ENCODE measurements around the gene NDP.
"Not testable (repeated sequence)": the region's sequence is repeated elsewhere in the genome, so short reads cannot be mapped to it uniquely, and the experiment has no call there.

The NDP gene

GRCh38 chrX:43969504-43970501 lies 3.4 kb downstream of the NDP start:
- FAIRE-seq, result no peak

DNA sequence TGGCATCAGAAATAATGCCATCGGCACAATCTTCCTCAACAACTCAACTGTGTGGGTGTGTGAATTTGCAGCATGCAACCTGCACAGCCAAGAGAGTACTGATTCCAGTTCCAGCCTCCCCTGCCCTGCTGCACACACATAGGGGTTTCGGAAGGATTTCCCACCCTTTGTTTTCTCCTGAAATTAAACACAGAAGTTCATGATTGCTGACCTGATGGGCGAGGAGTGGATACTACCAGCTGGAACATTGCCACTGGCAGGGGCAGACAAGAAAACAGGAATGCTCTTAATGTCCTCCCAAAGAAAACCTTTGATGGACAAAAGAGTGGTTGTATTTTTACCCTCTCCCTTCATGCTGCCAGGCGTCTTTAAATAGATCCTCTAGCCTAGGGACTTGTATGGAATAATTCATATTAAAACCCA lies 4.8 kb downstream of the NDP start:
- FAIRE-seq, result no peak

DNA sequence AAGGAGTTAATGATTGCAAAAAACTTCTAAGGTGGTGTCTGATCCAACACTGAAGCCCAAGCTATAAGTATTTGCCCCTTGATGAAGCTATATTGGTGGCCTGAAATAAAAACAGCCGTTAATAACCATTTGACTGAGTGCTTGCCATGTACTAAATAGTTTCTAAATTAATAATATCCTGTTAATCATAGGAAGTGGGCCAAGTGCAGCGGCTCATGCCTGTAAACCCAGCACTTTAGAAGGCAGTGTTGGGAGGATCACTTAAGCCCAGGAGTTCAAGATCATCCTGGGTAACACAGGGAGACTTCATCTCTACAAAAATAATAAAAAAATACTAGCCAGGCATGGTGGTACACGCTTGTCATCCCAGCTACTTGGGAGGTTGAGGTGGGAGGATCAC lies 8.3 kb downstream of the NDP start:
- no peak for FAIRE-seq

DNA sequence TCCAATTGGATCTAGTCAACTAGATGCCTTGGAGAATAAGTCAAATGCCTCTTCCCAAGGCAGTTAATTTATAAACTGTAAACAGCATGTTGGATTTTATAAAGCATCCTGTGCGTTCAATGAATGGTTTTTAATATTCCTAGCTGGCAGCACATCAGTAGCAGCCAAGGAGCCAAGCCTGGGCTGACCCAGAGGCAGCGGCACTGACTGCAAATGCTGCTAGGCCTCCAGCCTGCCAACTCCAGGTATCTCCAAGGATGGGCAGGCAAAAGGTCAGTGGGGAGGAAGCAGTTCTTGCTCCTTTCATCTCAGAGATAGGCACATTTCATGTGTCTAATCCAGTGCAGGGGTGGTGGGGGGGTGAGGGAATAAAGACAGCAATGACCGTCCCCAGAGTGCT lies 9.5 kb downstream of the NDP start:
- FAIRE-seq, result no peak

DNA sequence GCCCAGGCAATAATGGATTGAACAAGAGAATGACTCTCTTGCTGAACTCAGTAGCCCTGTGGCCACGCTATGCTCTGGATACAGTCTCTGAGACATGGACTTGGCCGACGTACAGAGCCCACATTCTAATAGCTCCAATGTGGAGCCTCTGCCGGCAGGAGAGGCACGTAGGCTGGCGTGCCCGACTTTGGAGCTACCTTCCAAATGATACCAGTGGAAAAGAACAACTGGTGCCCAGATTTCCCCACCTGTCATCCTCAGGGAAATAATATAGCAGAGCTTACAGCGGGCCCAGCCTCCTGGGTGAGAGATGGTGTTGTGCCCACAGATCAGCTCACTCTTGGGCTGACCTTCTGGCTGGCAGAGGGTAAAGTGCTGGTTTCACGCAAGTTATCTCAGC lies 10.6 kb downstream of the NDP start:
- FAIRE-seq, result no peak

- FAIRE-seq, result no peak
These were observed 11.5 kb downstream of the NDP start for GRCh38 chrX:43961699-43962098.

GRCh38 chrX:43958529-43958928 lies 14.7 kb downstream of the NDP start:
- FAIRE-seq, result peak; percentile 70

DNA sequence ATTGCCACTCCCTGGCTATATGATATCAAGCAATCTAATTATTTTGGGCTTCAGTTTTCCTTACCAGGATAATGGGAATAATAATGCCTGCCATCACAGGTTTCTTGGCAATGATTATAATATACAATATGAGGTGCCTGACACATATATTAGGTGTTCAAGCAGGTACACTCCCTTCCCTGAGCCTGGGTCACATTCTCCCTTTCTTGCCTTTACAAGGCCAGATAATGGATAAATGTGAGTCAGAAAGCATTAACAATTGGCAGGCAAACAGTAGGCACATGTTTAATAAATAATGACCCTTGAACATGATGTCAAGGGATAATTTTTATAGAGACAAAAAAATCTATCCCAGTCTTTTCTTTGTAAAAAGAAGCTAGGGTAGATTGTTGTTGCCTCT lies 17.2 kb downstream of the NDP start:
- FAIRE-seq, result no peak

DNA sequence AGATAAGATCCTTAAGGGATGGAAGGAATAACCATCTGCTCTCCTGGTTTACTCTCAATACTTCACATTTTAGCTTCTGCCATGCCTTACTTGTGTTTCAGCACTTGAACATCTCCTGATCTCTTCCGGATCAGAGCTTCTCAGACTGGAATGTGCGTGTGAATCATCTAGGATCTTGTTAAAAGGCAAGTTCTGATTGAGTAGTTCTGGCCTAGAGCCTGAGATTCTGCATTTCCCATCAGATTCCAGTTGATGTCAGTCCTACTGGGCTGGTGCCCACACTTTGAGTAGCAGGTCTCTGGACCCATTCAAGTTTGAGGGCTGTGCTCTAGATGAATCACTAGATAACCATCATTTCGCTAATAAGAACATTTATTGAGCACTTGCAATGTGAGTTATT lies 20.0 kb downstream of the NDP start:
- FAIRE-seq, result no peak

GRCh38 chrX:43949669-43950068 lies 23.5 kb downstream of the NDP start:
- FAIRE-seq, result no peak

DNA sequence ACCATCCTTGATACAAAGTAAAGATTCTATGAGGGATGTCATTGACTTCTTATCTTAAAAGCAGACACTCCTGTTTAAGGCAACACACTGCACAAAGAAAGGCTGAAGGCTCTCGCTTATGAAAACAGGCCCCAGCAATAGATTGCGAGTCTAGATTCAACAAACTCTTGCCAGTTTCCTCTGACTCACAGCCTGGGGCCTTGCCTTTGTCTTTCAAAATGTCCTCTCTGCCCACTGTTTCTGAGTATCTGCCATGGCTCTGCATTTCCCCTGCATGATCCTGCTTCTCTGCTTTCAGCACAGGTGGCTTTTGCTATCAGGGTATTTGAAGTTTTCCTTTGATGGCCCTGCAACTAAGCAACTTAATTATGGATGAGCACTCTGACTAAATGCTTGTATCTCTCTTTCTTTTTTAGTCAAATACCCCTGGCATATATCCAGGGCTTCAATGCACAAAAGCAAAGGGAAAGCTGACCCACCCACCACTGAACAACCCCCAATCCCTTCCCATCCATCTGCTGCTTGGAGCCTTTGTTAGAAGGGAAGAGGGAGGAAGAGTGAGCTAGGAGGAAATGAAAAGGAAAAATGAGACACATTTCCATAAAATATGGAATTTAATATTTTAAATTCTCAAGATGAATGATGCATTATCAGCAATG lies 32.2 kb downstream of the NDP start:
- no peak for FAIRE-seq

GRCh38 chrX:43939187-43939926 lies 33.8 kb downstream of the NDP start:
- no peak for FAIRE-seq

- not testable (repeated sequence) for FAIRE-seq
These were observed 51.2 kb downstream of the NDP start for GRCh38 chrX:43922032-43922431.

DNA sequence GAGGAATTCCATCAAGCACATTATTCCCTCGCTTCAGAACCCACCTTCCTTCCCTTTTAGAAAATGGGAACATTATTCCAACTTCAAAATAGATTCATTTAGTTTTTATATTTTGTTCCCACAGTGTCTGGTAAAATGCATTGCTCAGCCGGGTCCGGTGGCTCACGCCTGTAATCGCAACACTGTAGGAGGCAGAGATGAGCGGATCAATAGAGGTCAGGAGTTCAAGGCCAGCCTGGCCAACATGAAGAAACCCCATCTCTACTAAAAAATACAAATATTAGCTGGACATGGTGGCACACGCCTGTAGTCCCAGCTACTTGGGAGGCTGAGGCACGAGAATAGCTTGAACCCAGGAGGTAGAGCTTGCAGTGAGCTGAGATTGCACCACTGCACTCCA lies 62.4 kb downstream of the NDP start:
- FAIRE-seq, result not testable (repeated sequence)

DNA sequence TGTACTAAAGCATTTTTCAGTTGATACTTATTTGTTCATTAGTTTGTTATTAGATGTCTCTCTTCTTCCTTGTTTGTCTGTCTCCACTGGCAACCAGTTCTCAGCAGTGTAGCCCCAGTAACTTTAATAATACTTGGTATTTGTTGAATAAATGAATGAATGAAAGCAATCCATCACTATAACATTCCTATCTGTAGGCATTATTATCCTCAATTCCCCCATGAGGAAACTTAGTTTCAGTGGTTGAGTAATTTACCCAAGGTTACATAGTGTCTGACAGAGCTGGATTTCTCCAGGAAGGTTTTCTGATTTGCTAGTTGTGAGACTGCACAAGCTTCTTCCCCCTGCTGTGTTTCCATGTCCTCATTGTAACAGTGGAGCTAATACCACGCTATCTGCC lies 63.2 kb downstream of the NDP start:
- FAIRE-seq, result no peak

GRCh38 chrX:43909141-43909540 lies 64.0 kb downstream of the NDP start:
- FAIRE-seq, result no peak

GRCh38 chrX:43899878-43900815 lies 73.0 kb downstream of the NDP start:
- no peak for FAIRE-seq

Data from endometrium (tissue), 2 donors.